Endothelial cell of umbilical vein (primary cell): ENCODE results near the gene FJX1. TPM values are rescaled to one million over a fixed set of nuclear protein-coding genes. Genes with fewer than 3 reads are reported as not detected.

Experiments
- BruUV-seq: library from RNA; stranded (reverse); fragments of 400-500 nt; replicated peaks from 2 replicates; lab custom pipeline; 2021; lab: Mats Ljungman, UMichigan
- CTCF ChIA-PET: fragments of 300-600, 350-600 bp; sonication (Branson Sonifier 250); formaldehyde crosslinking; loops from one replicate; lab custom pipeline; 2021; ENCODE audit warnings: antibody characterized with exemption, inconsistent platforms; lab: Charles Lee
- POLR2A ChIA-PET: fragments of 300-600, 350-600 bp; sonication (Branson Sonifier 250); formaldehyde crosslinking; loops from one replicate; lab custom pipeline; 2021; ENCODE audit warnings: antibody characterized with exemption, inconsistent platforms; lab: Charles Lee
- DNase-seq: peaks from one replicate; pipeline ENCODE4 v3.0.0-alpha.2; 2011; ENCODE audit warnings: low read depth, low spot score
- FAIRE-seq: peaks from 2 replicates; lab custom pipeline; 2011; peaks lifted over from hg19 to GRCh38; lab: Jason Lieb, UNC
- H2AFZ ChIP-seq: 2 replicates; pipeline ENCODE4 v1.6.0; 2012; ENCODE audit warnings: low read depth, low read length, control low read depth, inconsistent platforms
- H3K27ac ChIP-seq: 2 replicates; pipeline ENCODE4 v1.5.1; 2011; ENCODE audit warnings: low read depth, mild to moderate bottlenecking, control low read depth, low read length, moderate library complexity; ENCODE audit not compliant: insufficient read depth
- H3K27me3 ChIP-seq, 2 experiments: 2 replicates each; pipeline versions ENCODE4 v1.6.0 to v1.6.1; 2011; ENCODE audit warnings: low read length in 2 of 2, mixed read lengths in 1 of 2; ENCODE audit not compliant: control insufficient read depth in 2 of 2, insufficient read depth in 2 of 2
- H3K36me3 ChIP-seq, 2 experiments: 2 replicates in 1 of 2; 3 replicates in 1 of 2; pipeline ENCODE4 v1.5.1; 2011; ENCODE audit warnings: low read length in 2 of 2, mild to moderate bottlenecking in 1 of 2, moderate library complexity in 1 of 2; ENCODE audit not compliant: control insufficient read depth in 2 of 2, insufficient read depth in 2 of 2; ENCODE audit errors: extremely low read depth in 1 of 2
- H3K4me1 ChIP-seq: 3 replicates; pipeline ENCODE4 v1.5.1; 2011; ENCODE audit warnings: mild to moderate bottlenecking, low read length; ENCODE audit not compliant: control insufficient read depth, insufficient read depth; ENCODE audit errors: extremely low read depth
- H3K4me2 ChIP-seq: 2 replicates; pipeline ENCODE4 v1.6.1; 2011; ENCODE audit warnings: low read length, control low read depth, mixed read lengths; ENCODE audit not compliant: insufficient read depth
- H3K4me3 ChIP-seq, 3 experiments: fragments of 200-600 bp in 1 of 3; sonication (generic), shearing (Covaris generic) in 1 of 3; replicated peaks in 1 of 3; 2 replicates each; pipeline ENCODE4 v1.5.1; 2011 to 2016; ENCODE audit warnings: control low read depth in 3 of 3, low read length in 3 of 3, mild to moderate bottlenecking in 2 of 3, inconsistent platforms in 1 of 3, low read depth in 1 of 3, moderate library complexity in 1 of 3; ENCODE audit not compliant: insufficient read depth in 1 of 3
- H3K79me2 ChIP-seq: 2 replicates; pipeline ENCODE4 v1.6.0; 2012; ENCODE audit warnings: low read length, inconsistent platforms; ENCODE audit not compliant: control insufficient read depth, insufficient read depth
- H3K9ac ChIP-seq: replicated peaks from 2 replicates; pipeline ENCODE3; 2011; ENCODE audit warnings: low read length, control low read depth; ENCODE audit not compliant: insufficient read depth; ENCODE audit errors: extremely low read depth
- H3K9me1 ChIP-seq: replicated peaks from 3 replicates; pipeline ENCODE4 v1.6.0; 2011; ENCODE audit warnings: mild to moderate bottlenecking, low read length; ENCODE audit not compliant: control insufficient read depth, insufficient read depth; ENCODE audit errors: extremely low read depth
- H3K9me3 ChIP-seq: replicated peaks from 2 replicates; pipeline ENCODE4 v1.5.1; 2012; ENCODE audit warnings: low read length, inconsistent platforms; ENCODE audit not compliant: control insufficient read depth, insufficient read depth
- H4K20me1 ChIP-seq: replicated peaks from 2 replicates; pipeline ENCODE3; 2011; ENCODE audit warnings: mild to moderate bottlenecking, low read length; ENCODE audit not compliant: control insufficient read depth, insufficient read depth; ENCODE audit errors: extremely low read depth
- FOS ChIP-seq: IDR thresholded peaks from 2 replicates; pipeline ENCODE4 v1.6.1; 2011; ENCODE audit warnings: mild to moderate bottlenecking, low read length, moderate library complexity, borderline replicate concordance; ENCODE audit not compliant: insufficient read depth
- JUN ChIP-seq: IDR thresholded peaks from 2 replicates; pipeline ENCODE4 v1.6.1; 2011; ENCODE audit warnings: borderline replicate concordance, low read depth; ENCODE audit not compliant: insufficient read length, insufficient read depth
- dilution Hi-C: fragments of 300-500 bp; cut with MboI; formaldehyde crosslinking; loops from one replicate; pipeline ENCODE4 v1.15.0; 2019; ENCODE audit warnings: low sequenced_read_pairs; ENCODE audit not compliant: extremely low pct_ligation_motif_present
- intact Hi-C: fragments of 100-400 bp; cut with micrococcal nuclease; formaldehyde crosslinking; loops from one replicate; pipeline ENCODE4 v1.10.0; 2022
- polyA plus RNA-seq, 4 experiments: library from polyadenylated mRNA; depleted of rRNA in 3 of 4; stranded (reverse) in 3 of 4; unstranded in 1 of 4; fragments of >200 nt; gene quantifications; 2 replicates each; pipeline versions ENCODE4 v1.2.1 to v1.2.3, GENCODE V29; 2011 to 2012; ENCODE audit warnings: missing spikeins in 1 of 4
- total RNA-seq: library from RNA; stranded (reverse); gene quantifications from 2 replicates; pipeline ENCODE4 v1.2.3, GENCODE V29; 2021
- TF ChIP-seq, protein P1 (sequence below): IDR thresholded peaks from 2 replicates; pipeline ENCODE4 v1.6.1; 2011; ENCODE audit not compliant: insufficient read depth, insufficient read length

FJX1 gene
- total and polyA plus RNA-seq, 2 donors (not counting 3 experiments of a cell fraction or from before 2014, with no cell fraction given): 9.2 to 26.6 TPM

DNA sequence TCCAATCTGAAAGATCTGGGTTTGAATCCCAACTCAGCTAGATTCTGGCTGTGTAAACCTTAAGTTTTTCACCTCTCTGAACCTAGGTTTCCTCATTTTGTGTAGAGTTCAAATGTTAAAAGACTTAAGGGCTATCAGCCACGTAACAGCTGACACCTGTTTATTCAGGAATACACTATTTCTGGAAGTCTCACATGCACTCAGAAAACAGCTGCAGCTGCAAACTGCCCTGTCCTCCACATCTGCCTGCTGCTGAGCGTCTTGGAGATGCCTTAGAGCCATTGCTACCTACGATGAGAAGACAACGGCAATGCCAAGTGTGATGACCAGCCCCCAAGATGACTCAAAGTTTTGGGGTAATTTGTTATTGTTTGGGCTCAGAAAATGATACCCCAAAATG is 37.6 kb downstream of the FJX1 start:
- Histone ChIP-seq H3K36me3 (no peaks in the 10 kb centered on the region), H3K27me3 (peaks cover 0 to 4% of the 10 kb centered on the region in 2 experiments), H2AFZ (no peak overlapping the region), H4K20me1 (no peaks in the 10 kb centered on the region), H3K9me3 (no peaks in the 10 kb centered on the region), H3K4me3 (no peak overlapping the region), H3K79me2 (no peaks in the 10 kb centered on the region), H3K4me1 (no peaks in the 10 kb centered on the region), H3K9me1 (no peaks in the 10 kb centered on the region), H3K9ac (no peak overlapping the region), H3K4me2 (no peak overlapping the region), H3K27ac (no peak overlapping the region)
- POLR2A ChIA-PET: no interaction called here
- CTCF ChIA-PET: no interaction called here
- FAIRE-seq: no peak
- intact Hi-C loops: no loop called here
- dilution Hi-C loops: no loop called here
- no peak for DNase-seq
- TF ChIP-seq, protein P1, sequence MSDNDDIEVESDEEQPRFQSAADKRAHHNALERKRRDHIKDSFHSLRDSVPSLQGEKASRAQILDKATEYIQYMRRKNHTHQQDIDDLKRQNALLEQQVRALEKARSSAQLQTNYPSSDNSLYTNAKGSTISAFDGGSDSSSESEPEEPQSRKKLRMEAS: no peak
- no TSS peak for BruUV-seq

DNA sequence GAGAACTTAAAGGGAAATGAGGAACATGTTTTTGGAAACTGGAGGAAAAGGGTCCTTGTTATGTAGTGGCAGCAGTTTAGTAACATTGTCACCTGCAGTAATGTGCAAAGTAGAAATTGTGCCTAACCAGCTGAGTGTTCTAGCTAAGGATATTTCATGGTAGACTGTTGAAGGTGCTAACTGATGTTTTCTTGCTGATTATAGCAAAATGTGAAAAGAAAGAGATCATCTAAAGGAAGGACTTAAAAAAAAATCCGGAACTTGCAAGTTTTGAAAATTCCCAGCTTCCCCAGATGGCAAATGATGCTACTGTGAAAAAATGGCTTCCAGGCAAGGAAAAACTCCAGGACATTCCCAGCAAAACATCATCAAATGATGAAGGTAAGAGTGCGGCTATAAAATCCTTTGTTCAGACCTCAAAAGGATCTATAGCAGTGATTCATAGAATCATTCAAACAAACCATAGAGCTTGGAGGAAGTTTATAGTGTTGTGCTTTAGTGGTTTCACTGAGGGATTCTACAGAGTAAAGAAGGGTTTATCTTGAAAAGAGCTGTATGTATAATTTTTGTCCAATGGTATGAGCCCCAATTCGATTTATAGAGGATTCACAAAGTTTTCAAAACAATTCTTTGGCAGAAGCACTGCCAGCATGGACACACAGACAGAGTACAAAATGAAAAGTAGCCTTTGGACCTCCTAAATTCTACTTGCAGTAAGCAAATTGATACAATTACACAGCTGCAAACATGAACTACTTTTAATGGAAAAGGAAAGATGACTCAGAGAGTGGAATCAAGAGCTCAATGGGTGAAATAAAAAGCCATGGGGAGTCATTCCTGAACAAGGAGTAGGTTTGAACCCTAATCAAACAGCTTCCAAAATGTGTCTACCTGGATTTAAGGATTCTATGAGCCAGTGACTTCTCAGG is 40.0 kb downstream of the FJX1 start:
- H3K4me1 ChIP-seq: peaks cover 13% of the 10 kb centered on the region
- H3K9ac ChIP-seq: no peak overlapping the region
- DNase-seq (peak; percentile 14), FAIRE-seq (no peak)
- no peak overlapping the region for H2AFZ ChIP-seq
- intact Hi-C loops: no loop called here
- H3K9me1 ChIP-seq: no peaks in the 10 kb centered on the region
- CTCF ChIA-PET: interaction anchor here (0.9 to 3.4 kb wide), 6 partner anchors 9 to 835 kb away, joined by 3 to 23 read pairs (median 4); no protein-coding TSS in a partner anchor
- POLR2A ChIA-PET: interaction anchor here (0.6 kb wide), 1 partner anchor 289 kb away, joined by 4 read pairs; no protein-coding TSS in a partner anchor
- H3K27me3 ChIP-seq: peaks cover 0 to 4% of the 10 kb centered on the region in 2 experiments
- H3K9me3 ChIP-seq: no peaks in the 10 kb centered on the region
- peaks cover 1% of the 10 kb centered on the region for H3K79me2 ChIP-seq
- no peak overlapping the region for H3K27ac ChIP-seq
- H3K36me3 ChIP-seq: no peaks in the 10 kb centered on the region
- TF ChIP-seq FOS (peak; percentile 49), JUN (no peak)
- H3K4me2 ChIP-seq: no peak overlapping the region
- no TSS peak for BruUV-seq
- no peaks in the 10 kb centered on the region for H4K20me1 ChIP-seq
- dilution Hi-C loops: no loop called here
- no peak overlapping the region for H3K4me3 ChIP-seq
